CD14-positive monocyte (primary cell): ENCODE results near the gene RGL3. TPM values are rescaled to one million over a fixed set of nuclear protein-coding genes. Genes with fewer than 3 reads are reported as not detected.

ENCODE experiments used
- DNase-seq, 3 donors: peaks; one replicate each; pipeline ENCODE4 v3.0.0-alpha.2; 2011 to 2022
- H2AFZ ChIP-seq: 2 replicates; pipeline ENCODE4 v1.6.0; 2012; ENCODE audit warnings: mild to moderate bottlenecking, low read depth, low read length, inconsistent platforms; ENCODE audit not compliant: insufficient read depth, poor library complexity, severe bottlenecking
- H3K27ac ChIP-seq, 2 donors: 1 replicate in 1 of 2; 2 replicates in 1 of 2; pipeline ENCODE4 v1.5.1; 2012 to 2013; ENCODE audit warnings: low read length in 2 of 2, control low read depth in 1 of 2, inconsistent platforms in 1 of 2, low read depth in 1 of 2, mild to moderate bottlenecking in 1 of 2
- H3K27me3 ChIP-seq, 2 donors: one replicate each; pipeline versions ENCODE4 v1.6.0 to v1.6.1; 2011 to 2013; ENCODE audit warnings: low read length in 2 of 2; ENCODE audit not compliant: control insufficient read depth in 2 of 2, insufficient read depth in 2 of 2
- H3K36me3 ChIP-seq, 2 donors: replicated peaks in 1 of 2; 1 replicate in 1 of 2; 2 replicates in 1 of 2; pipeline versions ENCODE4 v1.5.1 to v1.6.1; 2012 to 2013; ENCODE audit warnings: low read length in 2 of 2, control low read depth in 1 of 2, inconsistent platforms in 1 of 2, mild to moderate bottlenecking in 1 of 2; ENCODE audit not compliant: insufficient read depth in 2 of 2, control insufficient read depth in 1 of 2
- H3K4me1 ChIP-seq, 2 donors: 1 replicate in 1 of 2; 2 replicates in 1 of 2; pipeline versions ENCODE4 v1.5.1 to v1.6.1; 2012 to 2013; ENCODE audit warnings: low read length in 2 of 2, control low read depth in 1 of 2, inconsistent platforms in 1 of 2, mild to moderate bottlenecking in 1 of 2, moderate library complexity in 1 of 2; ENCODE audit not compliant: insufficient read depth in 2 of 2, control insufficient read depth in 1 of 2
- H3K4me2 ChIP-seq: replicated peaks from 2 replicates; pipeline ENCODE3; 2012; ENCODE audit warnings: low read length, moderate library complexity, mild to moderate bottlenecking; ENCODE audit not compliant: poor library complexity, severe bottlenecking; ENCODE audit errors: extremely low read depth
- H3K4me3 ChIP-seq, 3 experiments: fragments of 200-600 bp in 1 of 3; sonication (generic) in 1 of 3; replicated peaks in 1 of 3; 1 replicate in 2 of 3; 2 replicates in 1 of 3; pipeline ENCODE4 v1.5.1; 2011 to 2013; ENCODE audit warnings: low read length in 3 of 3, mild to moderate bottlenecking in 3 of 3, control low read depth in 2 of 3, low read depth in 2 of 3, inconsistent platforms in 1 of 3, moderate library complexity in 1 of 3
- H3K79me2 ChIP-seq: 2 replicates; pipeline ENCODE4 v1.6.0; 2012; ENCODE audit warnings: mild to moderate bottlenecking, control low read depth, inconsistent platforms, low read length, moderate library complexity; ENCODE audit not compliant: insufficient read depth
- H3K9ac ChIP-seq: 2 replicates; pipeline ENCODE4 v1.6.0; 2017; ENCODE audit warnings: low read length, mild to moderate bottlenecking; ENCODE audit not compliant: insufficient read depth, poor library complexity, severe bottlenecking
- H3K9me3 ChIP-seq, 2 donors: replicated peaks in 1 of 2; 1 replicate in 1 of 2; 2 replicates in 1 of 2; pipeline versions ENCODE4 v1.5.1 to v1.6.1; 2012 to 2013; ENCODE audit warnings: low read length in 2 of 2, control low read depth in 1 of 2; ENCODE audit not compliant: control insufficient read depth in 1 of 2, insufficient read depth in 1 of 2
- H4K20me1 ChIP-seq: 2 replicates; pipeline ENCODE4 v1.6.0; 2012; ENCODE audit warnings: mild to moderate bottlenecking, low read length, control low read depth, moderate library complexity; ENCODE audit not compliant: insufficient read depth
- H3K27ac Mint-ChIP-seq, 7 donors: one replicate each; pipeline ENCODE4 v1.8.0; 2020; ENCODE audit warnings: mild to moderate bottlenecking in 7 of 7, mixed read lengths in 7 of 7, moderate library complexity in 6 of 7, inconsistent platforms in 2 of 7
- H3K27me3 Mint-ChIP-seq, 3 donors: one replicate each; pipeline ENCODE4 v1.8.0; 2021 to 2022; ENCODE audit warnings: low read depth in 3 of 3, mild to moderate bottlenecking in 3 of 3, mixed read lengths in 3 of 3, moderate library complexity in 3 of 3, inconsistent platforms in 1 of 3
- H3K36me3 Mint-ChIP-seq, 2 donors: one replicate each; pipeline ENCODE4 v1.8.0; 2020; ENCODE audit warnings: mixed read lengths in 2 of 2, inconsistent platforms in 1 of 2, mild to moderate bottlenecking in 1 of 2
- H3K4me1 Mint-ChIP-seq: one replicate; pipeline ENCODE4 v1.8.0; 2020; ENCODE audit warnings: mild to moderate bottlenecking, mixed read lengths
- H3K4me3 Mint-ChIP-seq, 2 donors: one replicate each; pipeline ENCODE4 v1.8.0; 2020; ENCODE audit warnings: mild to moderate bottlenecking in 2 of 2, mixed read lengths in 2 of 2, moderate library complexity in 1 of 2
- H3K9me3 Mint-ChIP-seq, 7 donors: one replicate each; pipeline ENCODE4 v1.8.0; 2020 to 2022; ENCODE audit warnings: mixed read lengths in 7 of 7, mild to moderate bottlenecking in 6 of 7, moderate library complexity in 6 of 7, inconsistent platforms in 2 of 7
- WGBS: methylation state at CpG from one replicate; pipeline ENCODE4 v1.1.5; 2013; ENCODE audit warnings: missing lambda C conversion rate; ENCODE audit not compliant: insufficient coverage; 5-methylcytosine and 5-hydroxymethylcytosine counted together
- intact Hi-C, 2 donors: fragments of 100-400 bp; cut with micrococcal nuclease; formaldehyde crosslinking; loops; one replicate each; pipeline versions ENCODE4 v1.15.0 to v1.15.1; 2023
- polyA plus RNA-seq, 3 donors: library from polyadenylated mRNA; depleted of rRNA in 1 of 3; unstranded in 2 of 3; stranded (reverse) in 1 of 3; fragments of 300-500 nt in 2 of 3; fragments of >200 nt in 1 of 3; fragmentation: Illumina TruSeq in 2 of 3; gene quantifications; 1 replicate in 2 of 3; 2 replicates in 1 of 3; pipeline ENCODE4 v1.2.3, GENCODE V29; 2012 to 2021
- TF ChIP-seq, protein P1 (sequence below): fragments of 200-600 bp; IDR thresholded peaks from one replicate; pipeline ENCODE4 v1.8.0; 2022; ENCODE audit warnings: antibody characterized with exemption, mild to moderate bottlenecking

RGL3 gene
- polyA plus RNA-seq, 3 donors = 1.7 TPM; not detected in 2

DNA sequence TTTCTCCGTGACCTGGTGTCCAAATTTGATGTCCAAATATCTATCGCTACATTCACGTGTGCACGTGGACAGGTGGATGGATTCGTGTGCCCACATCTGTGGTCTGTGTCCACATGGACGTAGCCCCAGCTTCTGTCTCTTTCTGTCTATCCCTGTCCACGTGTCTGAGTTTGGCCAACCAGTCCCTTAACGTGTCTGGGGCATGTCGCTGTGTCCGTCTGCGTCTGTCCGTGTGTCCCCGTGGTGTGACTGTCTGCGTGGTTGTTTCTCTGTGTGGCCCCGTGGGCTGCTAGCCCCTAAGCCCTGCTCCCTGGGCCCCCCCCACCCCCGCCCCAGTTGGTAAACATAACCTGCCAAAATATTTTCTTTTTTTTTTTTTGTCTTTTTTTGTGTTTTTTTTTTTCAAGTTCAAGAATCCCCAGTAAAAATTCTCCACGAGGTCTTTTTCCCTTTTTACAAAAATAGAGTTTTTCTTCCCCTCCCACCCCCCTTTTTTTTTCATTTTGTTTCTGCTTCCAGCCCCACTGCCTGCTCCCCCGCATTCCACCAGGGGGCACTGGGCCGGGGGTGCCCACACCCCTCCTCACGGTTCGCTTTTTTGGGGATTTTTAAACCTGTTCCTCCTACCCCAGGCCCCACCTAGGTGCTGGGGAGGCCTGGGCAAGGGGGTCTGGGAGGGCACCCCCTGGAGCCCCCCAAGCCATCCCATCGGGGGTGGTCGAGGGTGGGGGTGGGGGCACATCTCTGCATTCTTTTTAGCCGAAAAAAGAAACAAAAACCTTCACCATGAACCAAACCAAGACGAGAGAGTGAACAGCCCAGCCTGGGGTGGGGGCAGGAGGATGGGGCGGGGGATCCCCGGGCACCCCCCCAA, 34.6 kb upstream of the RGL3 start:
- WGBS = 93% methylated on average over 14 of the region's 27 CpGs
- no peak overlapping the region for H3K27ac Mint-ChIP-seq

DNA sequence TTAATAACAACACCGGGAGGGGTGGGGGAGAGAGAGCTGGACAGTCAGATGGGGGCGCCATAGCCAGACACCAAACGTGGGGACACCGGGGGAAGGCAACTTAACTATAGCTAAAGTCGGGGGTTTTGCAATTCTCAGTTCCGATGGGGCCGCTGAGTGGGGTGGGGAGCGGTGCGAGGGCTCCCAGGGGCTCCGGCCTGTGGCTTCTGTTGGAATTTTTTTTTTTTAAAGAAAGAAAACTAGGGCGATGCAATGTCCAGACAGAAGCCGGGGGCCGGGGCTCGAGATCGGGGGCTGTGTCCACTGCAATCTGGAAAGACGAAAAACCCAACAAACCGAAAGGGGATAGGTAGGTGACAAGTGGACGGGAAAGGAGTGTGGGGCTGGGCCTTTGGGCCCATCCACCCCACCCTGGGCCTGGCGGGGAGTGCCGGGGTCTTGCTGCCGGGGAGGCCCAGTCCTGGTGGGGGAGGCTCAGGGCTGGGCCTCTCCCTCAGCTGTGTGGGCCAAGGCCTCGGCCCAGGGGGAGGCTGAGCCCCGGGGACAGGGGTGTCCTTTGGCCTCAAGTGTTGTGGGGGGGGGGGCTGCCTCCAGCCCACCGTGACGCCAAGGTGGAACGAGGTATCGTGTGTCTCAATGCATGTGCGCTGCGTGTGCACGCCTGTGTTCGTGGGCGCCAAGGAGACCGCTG, 33.7 kb upstream of the RGL3 start:
- TF ChIP-seq, protein P1, sequence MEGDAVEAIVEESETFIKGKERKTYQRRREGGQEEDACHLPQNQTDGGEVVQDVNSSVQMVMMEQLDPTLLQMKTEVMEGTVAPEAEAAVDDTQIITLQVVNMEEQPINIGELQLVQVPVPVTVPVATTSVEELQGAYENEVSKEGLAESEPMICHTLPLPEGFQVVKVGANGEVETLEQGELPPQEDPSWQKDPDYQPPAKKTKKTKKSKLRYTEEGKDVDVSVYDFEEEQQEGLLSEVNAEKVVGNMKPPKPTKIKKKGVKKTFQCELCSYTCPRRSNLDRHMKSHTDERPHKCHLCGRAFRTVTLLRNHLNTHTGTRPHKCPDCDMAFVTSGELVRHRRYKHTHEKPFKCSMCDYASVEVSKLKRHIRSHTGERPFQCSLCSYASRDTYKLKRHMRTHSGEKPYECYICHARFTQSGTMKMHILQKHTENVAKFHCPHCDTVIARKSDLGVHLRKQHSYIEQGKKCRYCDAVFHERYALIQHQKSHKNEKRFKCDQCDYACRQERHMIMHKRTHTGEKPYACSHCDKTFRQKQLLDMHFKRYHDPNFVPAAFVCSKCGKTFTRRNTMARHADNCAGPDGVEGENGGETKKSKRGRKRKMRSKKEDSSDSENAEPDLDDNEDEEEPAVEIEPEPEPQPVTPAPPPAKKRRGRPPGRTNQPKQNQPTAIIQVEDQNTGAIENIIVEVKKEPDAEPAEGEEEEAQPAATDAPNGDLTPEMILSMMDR = no peak
- H2AFZ ChIP-seq = no peak overlapping the region
- no peak overlapping the region for H3K27ac ChIP-seq
- Mint-ChIP-seq H3K4me3 (no peak overlapping the region), H3K27ac (no peak overlapping the region), H3K9me3 (peaks cover 0 to 1% (median 0%) of the 10 kb centered on the region in 7 donors), H3K27me3 (peaks cover 3 to 10% (median 6%) of the 10 kb centered on the region in 3 donors), H3K4me1 (no peaks in the 10 kb centered on the region), H3K36me3 (peaks cover 24 to 34% of the 10 kb centered on the region in 2 donors)
- peaks cover 25 to 33% of the 10 kb centered on the region in 2 donors for H3K36me3 ChIP-seq
- H3K79me2 ChIP-seq = no peaks in the 10 kb centered on the region
- H3K4me1 ChIP-seq = no peaks in the 10 kb centered on the region
- no peak for DNase-seq
- WGBS = 86% methylated on average over 23 of the region's 33 CpGs
- intact Hi-C loops = no loop called here
- H4K20me1 ChIP-seq = no peaks in the 10 kb centered on the region
- no peaks in the 10 kb centered on the region for H3K9me3 ChIP-seq
- no peaks in the 10 kb centered on the region for H3K27me3 ChIP-seq
- no peak overlapping the region for H3K9ac ChIP-seq
- H3K4me2 ChIP-seq = no peak overlapping the region
- H3K4me3 ChIP-seq = no peak overlapping the region

More for the DNA sequence above, 34.6 kb upstream of the RGL3 start:
- Mint-ChIP-seq H3K4me3 (no peak overlapping the region), H3K27me3 (peaks cover 4 to 13% (median 9%) of the 10 kb centered on the region in 3 donors), H3K4me1 (no peaks in the 10 kb centered on the region), H3K36me3 (peaks cover 16 to 25% of the 10 kb centered on the region in 2 donors), H3K9me3 (peaks cover 0 to 4% (median 0%) of the 10 kb centered on the region in 7 donors)
- no peaks in the 10 kb centered on the region for H4K20me1 ChIP-seq
- H3K27ac ChIP-seq = no peak overlapping the region
- H3K79me2 ChIP-seq = no peaks in the 10 kb centered on the region
- H3K4me3 ChIP-seq = no peak overlapping the region
- H3K4me2 ChIP-seq = no peak overlapping the region
- no peak for DNase-seq
- H3K9ac ChIP-seq = no peak overlapping the region
- H3K27me3 ChIP-seq = no peaks in the 10 kb centered on the region
- H3K9me3 ChIP-seq = no peaks in the 10 kb centered on the region
- peaks cover 16 to 24% of the 10 kb centered on the region in 2 donors for H3K36me3 ChIP-seq
- intact Hi-C loops = no loop called here
- TF ChIP-seq, protein P1 = peak; percentile 53
- H2AFZ ChIP-seq = no peak overlapping the region
- no peaks in the 10 kb centered on the region for H3K4me1 ChIP-seq
